HG03575 (cell line): ENCODE data around the gene ERI3.

Source experiments
- ATAC-seq: cut with Tn5 transposase; IDR thresholded peaks from one replicate; pipeline ENCODE4 v1.9.1; 2021; ENCODE audit not compliant: unreplicated experiment, insufficient number of reproducible peaks, low FRiP score; ENCODE audit errors: extremely low read depth

The ERI3 gene

GRCh38 chr1:44267438-44267837 lies 87.6 kb downstream of the ERI3 start:
- ATAC-seq = no peak

- ATAC-seq = no peak
Observed at GRCh38 chr1:44266400-44267344, 88.4 kb downstream of the ERI3 start.

- ATAC-seq = no peak
Observed at GRCh38 chr1:44265656-44266358, 89.2 kb downstream of the ERI3 start.

- no peak for ATAC-seq
Observed at GRCh38 chr1:44264451-44264771, 90.6 kb downstream of the ERI3 start.

- no peak for ATAC-seq
Observed at GRCh38 chr1:44263568-44264450, 91.2 kb downstream of the ERI3 start.

- ATAC-seq = no peak
Observed at GRCh38 chr1:44262816-44263567, 92.1 kb downstream of the ERI3 start.

GRCh38 chr1:44262414-44262813 lies 92.6 kb downstream of the ERI3 start:
- ATAC-seq = no peak

GRCh38 chr1:44261962-44262361 lies 93.1 kb downstream of the ERI3 start:
- no peak for ATAC-seq

GRCh38 chr1:44261171-44261817 lies 93.8 kb downstream of the ERI3 start:
- no peak for ATAC-seq

GRCh38 chr1:44260792-44261170 lies 94.3 kb downstream of the ERI3 start:
- no peak for ATAC-seq

- no peak for ATAC-seq
Observed at GRCh38 chr1:44259090-44259489, 96.0 kb downstream of the ERI3 start.

- ATAC-seq = no peak
Observed at GRCh38 chr1:44256762-44257554, 98.1 kb downstream of the ERI3 start.

- no peak for ATAC-seq
Observed at GRCh38 chr1:44254392-44254910, 100.6 kb downstream of the ERI3 start.

- ATAC-seq = no peak
Observed at GRCh38 chr1:44251989-44252671, 102.9 kb downstream of the ERI3 start.

GRCh38 chr1:44251486-44251885 lies 103.6 kb downstream of the ERI3 start:
- no peak for ATAC-seq

GRCh38 chr1:44250068-44250781 lies 104.8 kb downstream of the ERI3 start:
- ATAC-seq = no peak
